GM23338 (cell line): Measurements from ENCODE around the gene SLC12A5. TPM values are rescaled to one million over a fixed set of nuclear protein-coding genes. Genes with fewer than 3 reads are reported as not detected.
A peak's percentile ranks its signal among the peaks of the same experiment; 100 is the strongest.

Source experiments
- ATAC-seq: fragments of 200-7000 bp; cut with Tn5 transposase; 3 replicates; pipeline ENCODE4 v1.9.1; 2020
- DNase-seq: peaks from one replicate; pipeline ENCODE4 v3.0.0-alpha.2; 2015; ENCODE audit warnings: low spot score
- H2AFZ ChIP-seq: fragments of 200-600 bp; sonication (generic); 2 replicates; pipeline ENCODE4 v1.8.0; 2016; ENCODE audit warnings: antibody characterized with exemption, mild to moderate bottlenecking, moderate library complexity
- H3F3A ChIP-seq: fragments of 200-600 bp; sonication (generic); replicated peaks from 2 replicates; pipeline ENCODE4 v1.8.0; 2017; ENCODE audit warnings: antibody characterized with exemption, mixed run types, low read depth
- H3K27ac ChIP-seq: fragments of 200-600 bp; sonication (generic); 2 replicates; pipeline ENCODE4 v1.6.1; 2016; ENCODE audit warnings: low read depth
- H3K27me3 ChIP-seq: fragments of 200-600 bp; sonication (generic); 2 replicates; pipeline ENCODE4 v1.8.0; 2016; ENCODE audit warnings: mild to moderate bottlenecking, mixed run types, moderate library complexity; ENCODE audit not compliant: insufficient read depth
- H3K36me3 ChIP-seq: fragments of 200-600 bp; sonication (generic); 2 replicates; pipeline ENCODE4 v1.8.0; 2016; ENCODE audit warnings: mild to moderate bottlenecking; ENCODE audit not compliant: insufficient read depth
- H3K4me1 ChIP-seq: fragments of 200-600 bp; sonication (generic); 2 replicates; pipeline ENCODE4 v1.8.0; 2016; ENCODE audit warnings: mild to moderate bottlenecking, moderate library complexity; ENCODE audit not compliant: insufficient read depth
- H3K4me2 ChIP-seq: fragments of 200-600 bp; sonication (generic); 2 replicates; pipeline ENCODE4 v1.7.1; 2017; ENCODE audit warnings: mixed run types
- H3K4me3 ChIP-seq: fragments of 200-600 bp; sonication (generic); 2 replicates; pipeline ENCODE4 v1.6.1; 2016; ENCODE audit warnings: mixed run types
- H3K79me2 ChIP-seq: fragments of 200-600 bp; sonication (generic); replicated peaks from 2 replicates; pipeline ENCODE4 v1.8.0; 2017; ENCODE audit warnings: mild to moderate bottlenecking; ENCODE audit not compliant: insufficient read depth
- H3K9me2 ChIP-seq: fragments of 200-600 bp; sonication (generic); 2 replicates; pipeline ENCODE4 v1.8.0; 2017; ENCODE audit not compliant: insufficient read depth
- H4K20me1 ChIP-seq: fragments of 200-600 bp; sonication (generic); replicated peaks from 2 replicates; pipeline ENCODE4 v1.8.0; 2017; ENCODE audit warnings: mild to moderate bottlenecking; ENCODE audit not compliant: insufficient read depth
- H3K27ac Mint-ChIP-seq: 2 replicates; pipeline ENCODE4 v1.8.0; 2020; ENCODE audit warnings: inconsistent platforms, mild to moderate bottlenecking, moderate library complexity, mixed read lengths
- H3K27me3 Mint-ChIP-seq: 3 replicates; pipeline ENCODE4 v1.8.0; 2022; ENCODE audit warnings: low read depth, mild to moderate bottlenecking, moderate library complexity, mixed read lengths, inconsistent platforms; ENCODE audit not compliant: insufficient read depth, poor library complexity
- H3K36me3 Mint-ChIP-seq: 3 replicates; pipeline ENCODE4 v1.8.0; 2021; ENCODE audit warnings: low read depth, mild to moderate bottlenecking, inconsistent platforms, moderate library complexity, mixed read lengths
- H3K4me1 Mint-ChIP-seq: 3 replicates; pipeline ENCODE4 v1.8.0; 2020; ENCODE audit warnings: mild to moderate bottlenecking, inconsistent platforms, mixed read lengths
- H3K4me3 Mint-ChIP-seq: 3 replicates; pipeline ENCODE4 v1.8.0; 2021; ENCODE audit warnings: moderate library complexity, mild to moderate bottlenecking, inconsistent platforms, mixed read lengths
- H3K9me3 Mint-ChIP-seq: 3 replicates; pipeline ENCODE4 v1.8.0; 2020; ENCODE audit warnings: moderate library complexity, mild to moderate bottlenecking, inconsistent platforms, mixed read lengths
- CREB1 ChIP-seq: fragments of 250-450 bp; sonication (Bioruptor Pico); IDR thresholded peaks from 2 replicates; pipeline ENCODE4 v1.5.0; 2020; ENCODE audit warnings: low read depth, mild to moderate bottlenecking, moderate library complexity
- CTCF ChIP-seq, 2 experiments: fragments of 200-600 bp in 1 of 2; sonication (generic) in 1 of 2; conservative IDR thresholded peaks; 2 replicates each; pipeline versions ENCODE4 v1.5.1 to v1.6.1; 2016 to 2017; ENCODE audit warnings: antibody characterized with exemption in 2 of 2, low read depth in 2 of 2, mild to moderate bottlenecking in 2 of 2, moderate library complexity in 1 of 2
- EZH2 ChIP-seq: fragments of 200-600 bp; sonication (generic); IDR thresholded peaks from one replicate; pipeline ENCODE4 v1.8.0; 2017; ENCODE audit warnings: antibody characterized with exemption, mild to moderate bottlenecking, low read depth; ENCODE audit not compliant: unreplicated experiment
- EZH2phosphoT487 ChIP-seq: fragments of 200-600 bp; sonication (generic); IDR thresholded peaks from one replicate; pipeline ENCODE4 v1.8.1; 2018; ENCODE audit warnings: antibody characterized with exemption; ENCODE audit not compliant: unreplicated experiment
- JUNB ChIP-seq: IDR thresholded peaks from one replicate; pipeline ENCODE4 v1.6.1; 2016; ENCODE audit warnings: antibody characterized with exemption; ENCODE audit not compliant: unreplicated experiment
- NANOG ChIP-seq: IDR thresholded peaks from 2 replicates; pipeline ENCODE4 v1.6.1; 2016; ENCODE audit warnings: antibody characterized with exemption, borderline replicate concordance
- POLR2AphosphoS5 ChIP-seq: IDR thresholded peaks from 2 replicates; pipeline ENCODE4 v1.6.1; 2016; ENCODE audit warnings: antibody characterized with exemption, low read depth
- STAT1 ChIP-seq: IDR thresholded peaks from one replicate; pipeline ENCODE4 v1.6.1; 2016; ENCODE audit warnings: antibody characterized with exemption; ENCODE audit not compliant: unreplicated experiment
- ZNF114 ChIP-seq: fragments of 250-450 bp; sonication (Bioruptor Pico); IDR thresholded peaks from 2 replicates; pipeline ENCODE4 v1.5.0; 2020; ENCODE audit warnings: mild to moderate bottlenecking, moderate library complexity
- ZNF331 ChIP-seq: fragments of 250-450 bp; sonication (Bioruptor Pico); IDR thresholded peaks from 2 replicates; pipeline ENCODE4 v1.5.0; 2020; ENCODE audit warnings: low read depth, mild to moderate bottlenecking, moderate library complexity
- ZNF462 ChIP-seq: fragments of 250-450 bp; sonication (Bioruptor Pico); IDR thresholded peaks from 2 replicates; pipeline ENCODE4 v1.5.0; 2020; ENCODE audit warnings: mild to moderate bottlenecking, moderate library complexity
- polyA plus RNA-seq: library from polyadenylated mRNA; unstranded; fragments of >200 nt; fragmentation: Nextera tagmentation; extraction: Ambion mirVana; gene quantifications from 2 replicates; pipeline ENCODE4 v1.2.1, GENCODE V29; 2016
- total RNA-seq: library from RNA; depleted of rRNA; stranded (reverse); fragments of >200 nt; shearing (Covaris generic); gene quantifications from 2 replicates; pipeline ENCODE4 v1.2.3, GENCODE V29; 2014
- TF ChIP-seq, protein P1 (sequence below): IDR thresholded peaks from one replicate; pipeline ENCODE4 v1.6.1; 2018; ENCODE audit warnings: antibody characterized with exemption; ENCODE audit not compliant: unreplicated experiment
- TF ChIP-seq, protein P2 (sequence below): IDR thresholded peaks from 2 replicates; pipeline ENCODE4 v1.6.1; 2016; ENCODE audit warnings: antibody characterized with exemption

Gene SLC12A5
- total and polyA plus RNA-seq, 2 experiments from 2014 or later = 3.5 to 8.4 TPM

DNA sequence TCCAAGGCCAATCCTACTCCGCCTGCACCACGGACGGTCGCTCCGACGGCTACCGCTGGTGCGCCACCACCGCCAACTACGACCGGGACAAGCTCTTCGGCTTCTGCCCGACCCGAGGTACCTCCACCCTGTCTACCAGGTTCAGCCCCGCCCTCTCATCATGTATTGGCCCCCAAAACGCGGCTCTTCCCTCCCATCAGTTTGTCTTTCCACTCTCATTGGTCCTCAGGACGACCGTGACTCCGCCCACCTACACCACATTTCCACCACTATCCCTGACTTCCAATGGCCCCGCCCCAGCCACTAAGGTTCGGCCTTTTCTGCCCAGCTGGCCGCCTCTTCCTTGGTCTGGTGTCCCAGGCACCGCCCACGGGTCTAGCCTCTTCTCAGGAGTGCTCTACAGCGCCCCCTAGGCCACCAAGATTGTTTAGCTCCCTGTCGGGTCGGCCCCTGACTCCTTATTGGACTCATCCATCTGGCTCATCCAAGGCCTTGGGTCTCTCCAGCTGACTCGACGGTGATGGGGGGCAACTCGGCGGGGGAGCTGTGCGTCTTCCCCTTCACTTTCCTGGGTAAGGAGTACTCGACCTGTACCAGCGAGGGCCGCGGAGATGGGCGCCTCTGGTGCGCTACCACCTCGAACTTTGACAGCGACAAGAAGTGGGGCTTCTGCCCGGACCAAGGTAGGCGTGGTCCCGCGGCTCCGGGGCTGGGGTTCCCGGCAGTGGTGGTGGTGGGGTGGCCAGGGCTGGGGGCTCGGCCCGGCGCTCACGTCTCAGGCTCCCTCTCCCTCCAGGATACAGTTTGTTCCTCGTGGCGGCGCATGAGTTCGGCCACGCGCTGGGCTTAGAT lies 17.2 kb upstream of the SLC12A5 start:
- Histone ChIP-seq H3K9me2 (no peaks in the 10 kb centered on the region), H3K4me3 (peak overlapping the region; percentile 34; the same call in 1 of the 2 replicates), H2AFZ (no peak overlapping the region), H3K36me3 (no peaks in the 10 kb centered on the region), H3K4me1 (peaks cover 22% of the 10 kb centered on the region), H4K20me1 (no peaks in the 10 kb centered on the region), H3K4me2 (peak overlapping the region; percentile 59; the same call in 1 of the 2 replicates), H3F3A (peaks cover 15% of the 10 kb centered on the region), H3K27ac (no peak overlapping the region), H3K79me2 (no peaks in the 10 kb centered on the region), H3K27me3 (peaks cover 16% of the 10 kb centered on the region)
- no peak overlapping the region for H3K27ac Mint-ChIP-seq
- peaks cover 40% of the 10 kb centered on the region for H3K4me1 Mint-ChIP-seq
- H3K9me3 Mint-ChIP-seq = peaks cover 16% of the 10 kb centered on the region
- H3K4me3 Mint-ChIP-seq = no peak overlapping the region
- peak; percentile 100 for DNase-seq
- peaks cover 7% of the 10 kb centered on the region; the same call in 1 of the 3 replicates for H3K36me3 Mint-ChIP-seq
- TF ChIP-seq EZH2phosphoT487 (no peak), CTCF (conservative IDR thresholded peaks at IDR 0.05; ENCODE audit: low read depth in 2 of 2) (peak; percentile 85 to 90), POLR2AphosphoS5 (peak; percentile 72), STAT1 (no peak), ZNF462 (CRISPR knock-in tag) (no peak), ZNF114 (no peak), ZNF331 (CRISPR knock-in tag) (no peak), JUNB (no peak), CREB1 (no peak), NANOG (no peak), EZH2 (no peak)
- TF ChIP-seq, protein P1, sequence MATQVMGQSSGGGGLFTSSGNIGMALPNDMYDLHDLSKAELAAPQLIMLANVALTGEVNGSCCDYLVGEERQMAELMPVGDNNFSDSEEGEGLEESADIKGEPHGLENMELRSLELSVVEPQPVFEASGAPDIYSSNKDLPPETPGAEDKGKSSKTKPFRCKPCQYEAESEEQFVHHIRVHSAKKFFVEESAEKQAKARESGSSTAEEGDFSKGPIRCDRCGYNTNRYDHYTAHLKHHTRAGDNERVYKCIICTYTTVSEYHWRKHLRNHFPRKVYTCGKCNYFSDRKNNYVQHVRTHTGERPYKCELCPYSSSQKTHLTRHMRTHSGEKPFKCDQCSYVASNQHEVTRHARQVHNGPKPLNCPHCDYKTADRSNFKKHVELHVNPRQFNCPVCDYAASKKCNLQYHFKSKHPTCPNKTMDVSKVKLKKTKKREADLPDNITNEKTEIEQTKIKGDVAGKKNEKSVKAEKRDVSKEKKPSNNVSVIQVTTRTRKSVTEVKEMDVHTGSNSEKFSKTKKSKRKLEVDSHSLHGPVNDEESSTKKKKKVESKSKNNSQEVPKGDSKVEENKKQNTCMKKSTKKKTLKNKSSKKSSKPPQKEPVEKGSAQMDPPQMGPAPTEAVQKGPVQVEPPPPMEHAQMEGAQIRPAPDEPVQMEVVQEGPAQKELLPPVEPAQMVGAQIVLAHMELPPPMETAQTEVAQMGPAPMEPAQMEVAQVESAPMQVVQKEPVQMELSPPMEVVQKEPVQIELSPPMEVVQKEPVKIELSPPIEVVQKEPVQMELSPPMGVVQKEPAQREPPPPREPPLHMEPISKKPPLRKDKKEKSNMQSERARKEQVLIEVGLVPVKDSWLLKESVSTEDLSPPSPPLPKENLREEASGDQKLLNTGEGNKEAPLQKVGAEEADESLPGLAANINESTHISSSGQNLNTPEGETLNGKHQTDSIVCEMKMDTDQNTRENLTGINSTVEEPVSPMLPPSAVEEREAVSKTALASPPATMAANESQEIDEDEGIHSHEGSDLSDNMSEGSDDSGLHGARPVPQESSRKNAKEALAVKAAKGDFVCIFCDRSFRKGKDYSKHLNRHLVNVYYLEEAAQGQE = no peak
- TF ChIP-seq, protein P2, sequence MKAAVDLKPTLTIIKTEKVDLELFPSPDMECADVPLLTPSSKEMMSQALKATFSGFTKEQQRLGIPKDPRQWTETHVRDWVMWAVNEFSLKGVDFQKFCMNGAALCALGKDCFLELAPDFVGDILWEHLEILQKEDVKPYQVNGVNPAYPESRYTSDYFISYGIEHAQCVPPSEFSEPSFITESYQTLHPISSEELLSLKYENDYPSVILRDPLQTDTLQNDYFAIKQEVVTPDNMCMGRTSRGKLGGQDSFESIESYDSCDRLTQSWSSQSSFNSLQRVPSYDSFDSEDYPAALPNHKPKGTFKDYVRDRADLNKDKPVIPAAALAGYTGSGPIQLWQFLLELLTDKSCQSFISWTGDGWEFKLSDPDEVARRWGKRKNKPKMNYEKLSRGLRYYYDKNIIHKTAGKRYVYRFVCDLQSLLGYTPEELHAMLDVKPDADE = no peak
- ATAC-seq = peak; percentile 47
- H3K27me3 Mint-ChIP-seq = peaks cover 24% of the 10 kb centered on the region
